Panc1 (cell line): ENCODE measurements around the gene PRR19.

Source experiments
- CTCF ChIP-seq: fragments of 450-650 bp; IDR thresholded peaks from 2 replicates; pipeline ENCODE4 v1.5.1; 2017; ENCODE audit warnings: mild to moderate bottlenecking
- POLR2AphosphoS5 ChIP-seq: IDR thresholded peaks from 2 replicates; pipeline ENCODE4 v1.6.1; 2012; ENCODE audit warnings: mild to moderate bottlenecking, low read depth, low read length, moderate library complexity
- REST ChIP-seq, 2 experiments: IDR thresholded peaks; 2 replicates each; pipeline ENCODE4 v1.6.1; 2011 to 2012; ENCODE audit warnings: low read depth in 2 of 2, control low read depth in 1 of 2, low read length in 1 of 2, mild to moderate bottlenecking in 1 of 2, moderate library complexity in 1 of 2; ENCODE audit not compliant: insufficient read depth in 1 of 2

GRCh38 chr19:42335971-42336370 lies 34.0 kb downstream of the PRR19 start:
- TF ChIP-seq CTCF = no peak
- TF ChIP-seq REST (IDR thresholded peaks at IDR 0.05; ENCODE audit: insufficient read depth in 1 of 2, low read depth in 2 of 2, low read length in 1 of 2) = no peak
- no peak for TF ChIP-seq POLR2AphosphoS5
